Measurements from ENCODE around the gene CTNNA2. TPM values are rescaled to one million over a fixed set of nuclear protein-coding genes. Genes with fewer than 3 reads are reported as not detected.

The CTNNA2 gene
- total and polyA plus RNA-seq, 2 of the 8 experiments (the other 6 are each of a cell fraction or from before 2014, with no cell fraction given), result 3.9 to 9.0 TPM

DNA sequence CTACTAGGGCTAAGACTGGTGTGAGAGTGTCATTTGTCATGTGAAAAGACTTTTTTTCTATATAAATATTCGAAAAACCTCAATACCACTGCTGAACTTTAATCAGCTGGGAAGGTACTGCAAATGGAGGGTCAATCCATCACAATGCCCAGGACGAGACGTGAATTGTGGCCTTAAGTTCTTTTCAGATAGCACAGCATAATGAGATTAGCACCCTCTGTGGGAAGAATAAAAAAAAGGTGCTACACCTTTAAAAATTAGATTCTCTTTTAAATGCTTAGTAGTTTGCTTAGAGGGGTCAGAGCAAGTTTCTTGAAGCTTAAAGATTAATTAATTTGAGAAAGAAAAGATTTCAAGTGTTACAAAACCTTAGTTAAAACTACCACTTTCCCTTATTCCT is 786.1 kb downstream of the CTNNA2 start (continued):
- TF ChIP-seq RAD21 (IDR thresholded peaks at IDR 0.05 in 1 of 2, conservative IDR thresholded peaks at IDR 0.05 in 1 of 2; ENCODE audit: low read depth in 2 of 2, low read length in 2 of 2), result no peak
- TF ChIP-seq HDAC6 (IDR thresholded peaks at IDR 0.05; ENCODE audit: low read depth, low read length), result no peak
- TF ChIP-seq RFX5 (IDR thresholded peaks at IDR 0.05; ENCODE audit: borderline replicate concordance, low read depth, low read length), result no peak
- TF ChIP-seq POU5F1 (IDR thresholded peaks at IDR 0.05; ENCODE audit: low read depth, low read length), result no peak
- TF ChIP-seq KDM5A (IDR thresholded peaks at IDR 0.05; ENCODE audit: low read length), result no peak
- no peak for TF ChIP-seq BCL11A (IDR thresholded peaks at IDR 0.05; ENCODE audit: low read depth in 2 of 2, low read length in 2 of 2)

Data from H1 (cell line).